HEK293 (cell line): ENCODE results near the gene CXorf58.
"Not testable (repeated sequence)": the region's sequence is repeated elsewhere in the genome, so short reads cannot be mapped to it uniquely, and the experiment has no call there.

Experiments used
- CTCF ChIA-PET: fragments of 350-600 bp; formaldehyde crosslinking; extraction: SDS; loops from one replicate; lab custom pipeline; 2021; ENCODE audit warnings: antibody characterized with exemption; lab: Yijun Ruan, JAX
- POLR2A ChIA-PET: fragments of 300-600 bp; formaldehyde crosslinking; extraction: SDS; loops from one replicate; lab custom pipeline; 2020; ENCODE audit warnings: antibody characterized with exemption, inconsistent platforms; lab: Yijun Ruan, JAX
- H3K27ac ChIP-seq: fragments of 200-500 bp; sonication (Bioruptor generic); 2 replicates; pipeline ENCODE4 v1.5.1; 2014; ENCODE audit warnings: low read depth, low read length, control low read depth, inconsistent platforms; ENCODE audit errors: extremely low read depth
- H3K36me3 ChIP-seq, 2 experiments: fragments of 200-500 bp in 1 of 2; sonication (Bioruptor generic) in 1 of 2; 1 replicate in 1 of 2; 2 replicates in 1 of 2; pipeline ENCODE4 v1.5.1; 2014 to 2017; ENCODE audit warnings: inconsistent platforms in 2 of 2, low read length in 2 of 2; ENCODE audit not compliant: control insufficient read depth in 2 of 2, insufficient read depth in 1 of 2
- H3K4me1 ChIP-seq: fragments of 200-500 bp; sonication (Bioruptor generic); 2 replicates; pipeline ENCODE4 v1.5.1; 2014; ENCODE audit warnings: mild to moderate bottlenecking, low read length, inconsistent platforms; ENCODE audit not compliant: control insufficient read depth, insufficient read depth
- H3K4me3 ChIP-seq: 2 replicates; pipeline ENCODE4 v1.5.1; 2011; ENCODE audit warnings: low read depth, mild to moderate bottlenecking, control low read depth, low read length, moderate library complexity
- H3K9me3 ChIP-seq: fragments of 200-500 bp; sonication (Bioruptor generic); 2 replicates; pipeline ENCODE4 v1.5.1; 2014; ENCODE audit warnings: low read depth, low read length, inconsistent platforms; ENCODE audit not compliant: control insufficient read depth, insufficient read depth
- GLI4 ChIP-seq: fragments of 450-650 bp; formaldehyde crosslinking; IDR thresholded peaks from 2 replicates; pipeline ENCODE4 v1.5.1; 2016; ENCODE audit warnings: missing biosample characterization, missing genetic modification characterization
- GLIS1 ChIP-seq: fragments of 450-650 bp; formaldehyde crosslinking; IDR thresholded peaks from 2 replicates; pipeline ENCODE4 v1.5.1; 2016; ENCODE audit warnings: missing biosample characterization, missing genetic modification characterization
- KLF16 ChIP-seq: fragments of 450-650 bp; formaldehyde crosslinking; IDR thresholded peaks from 2 replicates; pipeline ENCODE4 v1.5.1; 2017; ENCODE audit warnings: missing biosample characterization, missing genetic modification characterization
- PRDM1 ChIP-seq: fragments of 450-650 bp; formaldehyde crosslinking; IDR thresholded peaks from 2 replicates; pipeline ENCODE4; 2016; ENCODE audit warnings: missing biosample characterization, missing genetic modification characterization
- ZNF214 ChIP-seq: fragments of 450-650 bp; formaldehyde crosslinking; IDR thresholded peaks from 2 replicates; pipeline ENCODE4 v1.5.1; 2017; ENCODE audit warnings: missing biosample characterization, mild to moderate bottlenecking, missing genetic modification characterization, borderline replicate concordance
- ZNF23 ChIP-seq: fragments of 450-650 bp; formaldehyde crosslinking; IDR thresholded peaks from 2 replicates; pipeline ENCODE4 v1.5.1; 2016; ENCODE audit warnings: missing biosample characterization, missing genetic modification characterization, borderline replicate concordance
- TF ChIP-seq, protein P1 (sequence below): fragments of 450-650 bp; formaldehyde crosslinking; IDR thresholded peaks from 2 replicates; pipeline ENCODE4 v1.5.1; 2016; ENCODE audit warnings: missing biosample characterization, missing genetic modification characterization
- TF ChIP-seq, protein P2 (sequence below): fragments of 450-650 bp; formaldehyde crosslinking; IDR thresholded peaks from 2 replicates; pipeline ENCODE4 v1.5.1; 2017; ENCODE audit warnings: missing biosample characterization, missing genetic modification characterization
- TF ChIP-seq, protein P3 (sequence below): fragments of 450-650 bp; formaldehyde crosslinking; IDR thresholded peaks from 2 replicates; pipeline ENCODE4 v1.5.1; 2016; ENCODE audit warnings: missing biosample characterization, missing genetic modification characterization
- TF ChIP-seq, protein P4 (sequence below): fragments of 450-650 bp; formaldehyde crosslinking; IDR thresholded peaks from 2 replicates; pipeline ENCODE4 v1.5.1; 2017; ENCODE audit warnings: missing biosample characterization, missing genetic modification characterization

The CXorf58 gene

DNA sequence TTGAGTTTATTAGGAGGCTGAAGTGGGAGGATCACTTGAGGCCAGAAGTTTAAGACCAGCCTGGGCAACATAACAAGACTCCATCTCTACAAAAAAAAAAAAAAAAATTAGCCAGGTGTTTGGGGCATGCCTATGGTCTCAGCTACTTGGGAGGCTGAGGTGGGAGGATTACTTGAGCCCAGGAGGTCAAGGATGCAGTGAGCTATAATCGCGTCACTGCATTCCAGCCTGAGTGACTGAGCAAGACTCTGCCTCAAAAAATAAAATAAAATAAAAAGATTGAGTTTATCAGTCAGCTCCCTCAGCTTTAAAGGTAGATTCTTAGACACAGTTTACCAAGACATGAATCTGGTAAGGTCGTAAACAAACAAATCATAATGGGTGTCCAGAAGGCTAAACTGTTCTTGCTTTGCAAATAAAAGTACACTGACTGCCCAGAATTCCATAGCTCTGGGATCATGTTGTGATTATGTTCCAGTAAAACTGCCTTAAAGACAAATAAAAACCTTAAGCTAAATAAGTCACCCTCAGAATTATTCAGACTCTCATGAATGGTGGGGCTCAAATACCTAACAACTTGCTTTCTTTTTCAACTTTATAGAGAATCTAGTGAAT lies 18.8 kb upstream of the CXorf58 start:
- Histone ChIP-seq H3K27ac (no peak overlapping the region), H3K9me3 (no peaks in the 10 kb centered on the region), H3K36me3 (peaks cover 0 to 7% of the 10 kb centered on the region in 2 experiments; a peak in 1 of 3 replicates), H3K4me3 (no peak overlapping the region), H3K4me1 (peaks cover 10% of the 10 kb centered on the region)
- ChIA-PET CTCF (interaction anchor here (0.5 to 3.8 kb wide), 8 partner anchors 10 to 1984 kb away, joined by 3 to 20 read pairs (median 3); no protein-coding TSS in a partner anchor), POLR2A (interaction anchor here (0.6 to 1.2 kb wide), 4 partner anchors 9 to 1117 kb away, joined by 3 to 7 read pairs (median 4); partner anchors contain the start of gene SAT1)
- TF ChIP-seq, protein P1, sequence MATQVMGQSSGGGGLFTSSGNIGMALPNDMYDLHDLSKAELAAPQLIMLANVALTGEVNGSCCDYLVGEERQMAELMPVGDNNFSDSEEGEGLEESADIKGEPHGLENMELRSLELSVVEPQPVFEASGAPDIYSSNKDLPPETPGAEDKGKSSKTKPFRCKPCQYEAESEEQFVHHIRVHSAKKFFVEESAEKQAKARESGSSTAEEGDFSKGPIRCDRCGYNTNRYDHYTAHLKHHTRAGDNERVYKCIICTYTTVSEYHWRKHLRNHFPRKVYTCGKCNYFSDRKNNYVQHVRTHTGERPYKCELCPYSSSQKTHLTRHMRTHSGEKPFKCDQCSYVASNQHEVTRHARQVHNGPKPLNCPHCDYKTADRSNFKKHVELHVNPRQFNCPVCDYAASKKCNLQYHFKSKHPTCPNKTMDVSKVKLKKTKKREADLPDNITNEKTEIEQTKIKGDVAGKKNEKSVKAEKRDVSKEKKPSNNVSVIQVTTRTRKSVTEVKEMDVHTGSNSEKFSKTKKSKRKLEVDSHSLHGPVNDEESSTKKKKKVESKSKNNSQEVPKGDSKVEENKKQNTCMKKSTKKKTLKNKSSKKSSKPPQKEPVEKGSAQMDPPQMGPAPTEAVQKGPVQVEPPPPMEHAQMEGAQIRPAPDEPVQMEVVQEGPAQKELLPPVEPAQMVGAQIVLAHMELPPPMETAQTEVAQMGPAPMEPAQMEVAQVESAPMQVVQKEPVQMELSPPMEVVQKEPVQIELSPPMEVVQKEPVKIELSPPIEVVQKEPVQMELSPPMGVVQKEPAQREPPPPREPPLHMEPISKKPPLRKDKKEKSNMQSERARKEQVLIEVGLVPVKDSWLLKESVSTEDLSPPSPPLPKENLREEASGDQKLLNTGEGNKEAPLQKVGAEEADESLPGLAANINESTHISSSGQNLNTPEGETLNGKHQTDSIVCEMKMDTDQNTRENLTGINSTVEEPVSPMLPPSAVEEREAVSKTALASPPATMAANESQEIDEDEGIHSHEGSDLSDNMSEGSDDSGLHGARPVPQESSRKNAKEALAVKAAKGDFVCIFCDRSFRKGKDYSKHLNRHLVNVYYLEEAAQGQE (tag by site-specific recombination): no peak
- TF ChIP-seq ZNF23 (tag by site-specific recombination): no peak
- TF ChIP-seq, protein P2, sequence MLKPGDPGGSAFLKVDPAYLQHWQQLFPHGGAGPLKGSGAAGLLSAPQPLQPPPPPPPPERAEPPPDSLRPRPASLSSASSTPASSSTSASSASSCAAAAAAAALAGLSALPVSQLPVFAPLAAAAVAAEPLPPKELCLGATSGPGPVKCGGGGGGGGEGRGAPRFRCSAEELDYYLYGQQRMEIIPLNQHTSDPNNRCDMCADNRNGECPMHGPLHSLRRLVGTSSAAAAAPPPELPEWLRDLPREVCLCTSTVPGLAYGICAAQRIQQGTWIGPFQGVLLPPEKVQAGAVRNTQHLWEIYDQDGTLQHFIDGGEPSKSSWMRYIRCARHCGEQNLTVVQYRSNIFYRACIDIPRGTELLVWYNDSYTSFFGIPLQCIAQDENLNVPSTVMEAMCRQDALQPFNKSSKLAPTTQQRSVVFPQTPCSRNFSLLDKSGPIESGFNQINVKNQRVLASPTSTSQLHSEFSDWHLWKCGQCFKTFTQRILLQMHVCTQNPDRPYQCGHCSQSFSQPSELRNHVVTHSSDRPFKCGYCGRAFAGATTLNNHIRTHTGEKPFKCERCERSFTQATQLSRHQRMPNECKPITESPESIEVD: peak; percentile 85
- TF ChIP-seq GLIS1 (tag by site-specific recombination): peak; percentile 73
- TF ChIP-seq KLF16 (tag by site-specific recombination): no peak
- no peak for TF ChIP-seq GLI4

DNA sequence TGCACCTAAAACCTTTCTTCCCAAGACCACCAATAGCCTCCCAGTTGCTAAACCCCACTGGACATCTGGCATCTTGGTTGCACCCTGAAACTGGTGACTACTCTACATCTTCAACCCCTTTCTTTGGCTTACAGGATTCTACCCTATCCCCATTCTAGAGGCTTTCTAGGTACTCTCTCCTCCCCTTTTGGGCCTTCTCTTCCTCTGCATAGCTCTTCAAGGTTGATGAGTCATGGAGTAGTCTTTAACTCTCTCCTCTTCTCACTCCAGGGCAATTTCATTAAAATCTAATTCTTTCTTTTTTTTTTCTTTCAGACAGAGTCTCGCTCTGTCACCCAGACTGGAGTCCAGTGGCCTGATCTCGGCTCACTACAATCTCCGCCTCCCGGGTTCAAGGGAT lies 16.9 kb upstream of the CXorf58 start:
- TF ChIP-seq PRDM1 (peak; percentile 67), ZNF214 (tag by site-specific recombination) (no peak)
- no peaks in the 10 kb centered on the region for H3K9me3 ChIP-seq
- no peaks in the 10 kb centered on the region for H3K4me1 ChIP-seq
- no peak overlapping the region for H3K27ac ChIP-seq
- H3K36me3 ChIP-seq: peaks cover 0 to 7% of the 10 kb centered on the region in 2 experiments; a peak in 1 of 3 replicates
- ChIA-PET CTCF (interaction anchor here (0.6 to 3.8 kb wide), 3 partner anchors 11 to 1755 kb away, joined by 4 to 20 read pairs (median 5); no protein-coding TSS in a partner anchor), POLR2A (no interaction called here)
- no peak overlapping the region for H3K4me3 ChIP-seq

DNA sequence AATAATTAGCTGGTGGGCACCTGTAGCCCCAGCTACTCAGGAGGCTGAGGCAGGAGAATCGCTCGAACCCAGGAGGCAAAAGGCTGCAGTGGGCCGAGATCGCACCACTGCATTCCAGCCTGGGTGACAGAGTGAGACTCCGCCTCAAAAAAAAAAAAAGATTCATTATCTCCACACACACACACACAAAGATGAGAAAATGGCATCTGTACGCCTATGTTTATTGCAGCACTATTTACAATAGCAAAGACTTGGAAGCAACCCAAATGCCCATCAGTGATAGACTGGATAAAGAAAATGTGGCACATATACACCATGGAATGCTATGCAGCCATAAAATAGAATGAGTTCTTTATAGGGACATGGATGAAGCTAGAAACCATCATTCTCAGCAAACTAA lies 12.8 kb upstream of the CXorf58 start:
- H3K36me3 ChIP-seq, H3K9me3 ChIP-seq, H3K4me3 ChIP-seq, H3K27ac ChIP-seq, H3K4me1 ChIP-seq: not testable (repeated sequence)
- POLR2A ChIA-PET: interaction anchor here (0.6 kb wide), 1 partner anchor 105 kb away, joined by 3 read pairs; no protein-coding TSS in a partner anchor
- TF ChIP-seq, protein P3, sequence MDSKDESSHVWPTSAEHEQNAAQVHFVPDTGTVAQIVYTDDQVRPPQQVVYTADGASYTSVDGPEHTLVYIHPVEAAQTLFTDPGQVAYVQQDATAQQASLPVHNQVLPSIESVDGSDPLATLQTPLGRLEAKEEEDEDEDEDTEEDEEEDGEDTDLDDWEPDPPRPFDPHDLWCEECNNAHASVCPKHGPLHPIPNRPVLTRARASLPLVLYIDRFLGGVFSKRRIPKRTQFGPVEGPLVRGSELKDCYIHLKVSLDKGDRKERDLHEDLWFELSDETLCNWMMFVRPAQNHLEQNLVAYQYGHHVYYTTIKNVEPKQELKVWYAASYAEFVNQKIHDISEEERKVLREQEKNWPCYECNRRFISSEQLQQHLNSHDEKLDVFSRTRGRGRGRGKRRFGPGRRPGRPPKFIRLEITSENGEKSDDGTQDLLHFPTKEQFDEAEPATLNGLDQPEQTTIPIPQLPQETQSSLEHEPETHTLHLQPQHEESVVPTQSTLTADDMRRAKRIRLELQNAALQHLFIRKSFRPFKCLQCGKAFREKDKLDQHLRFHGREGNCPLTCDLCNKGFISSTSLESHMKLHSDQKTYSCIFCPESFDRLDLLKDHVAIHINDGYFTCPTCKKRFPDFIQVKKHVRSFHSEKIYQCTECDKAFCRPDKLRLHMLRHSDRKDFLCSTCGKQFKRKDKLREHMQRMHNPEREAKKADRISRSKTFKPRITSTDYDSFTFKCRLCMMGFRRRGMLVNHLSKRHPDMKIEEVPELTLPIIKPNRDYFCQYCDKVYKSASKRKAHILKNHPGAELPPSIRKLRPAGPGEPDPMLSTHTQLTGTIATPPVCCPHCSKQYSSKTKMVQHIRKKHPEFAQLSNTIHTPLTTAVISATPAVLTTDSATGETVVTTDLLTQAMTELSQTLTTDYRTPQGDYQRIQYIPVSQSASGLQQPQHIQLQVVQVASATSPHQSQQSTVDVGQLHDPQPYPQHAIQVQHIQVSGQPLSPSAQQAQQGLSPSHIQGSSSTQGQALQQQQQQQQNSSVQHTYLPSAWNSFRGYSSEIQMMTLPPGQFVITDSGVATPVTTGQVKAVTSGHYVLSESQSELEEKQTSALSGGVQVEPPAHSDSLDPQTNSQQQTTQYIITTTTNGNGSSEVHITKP (tag by site-specific recombination): 0 out of 2 replicates have a peak, but pooled peaks have one; percentile 19
- TF ChIP-seq, protein P4, sequence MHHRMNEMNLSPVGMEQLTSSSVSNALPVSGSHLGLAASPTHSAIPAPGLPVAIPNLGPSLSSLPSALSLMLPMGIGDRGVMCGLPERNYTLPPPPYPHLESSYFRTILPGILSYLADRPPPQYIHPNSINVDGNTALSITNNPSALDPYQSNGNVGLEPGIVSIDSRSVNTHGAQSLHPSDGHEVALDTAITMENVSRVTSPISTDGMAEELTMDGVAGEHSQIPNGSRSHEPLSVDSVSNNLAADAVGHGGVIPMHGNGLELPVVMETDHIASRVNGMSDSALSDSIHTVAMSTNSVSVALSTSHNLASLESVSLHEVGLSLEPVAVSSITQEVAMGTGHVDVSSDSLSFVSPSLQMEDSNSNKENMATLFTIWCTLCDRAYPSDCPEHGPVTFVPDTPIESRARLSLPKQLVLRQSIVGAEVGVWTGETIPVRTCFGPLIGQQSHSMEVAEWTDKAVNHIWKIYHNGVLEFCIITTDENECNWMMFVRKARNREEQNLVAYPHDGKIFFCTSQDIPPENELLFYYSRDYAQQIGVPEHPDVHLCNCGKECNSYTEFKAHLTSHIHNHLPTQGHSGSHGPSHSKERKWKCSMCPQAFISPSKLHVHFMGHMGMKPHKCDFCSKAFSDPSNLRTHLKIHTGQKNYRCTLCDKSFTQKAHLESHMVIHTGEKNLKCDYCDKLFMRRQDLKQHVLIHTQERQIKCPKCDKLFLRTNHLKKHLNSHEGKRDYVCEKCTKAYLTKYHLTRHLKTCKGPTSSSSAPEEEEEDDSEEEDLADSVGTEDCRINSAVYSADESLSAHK (tag by site-specific recombination): peak; percentile 65
- CTCF ChIA-PET: interaction anchor here (0.6 kb wide), 1 partner anchor 257 kb away, joined by 3 read pairs; no protein-coding TSS in a partner anchor

DNA sequence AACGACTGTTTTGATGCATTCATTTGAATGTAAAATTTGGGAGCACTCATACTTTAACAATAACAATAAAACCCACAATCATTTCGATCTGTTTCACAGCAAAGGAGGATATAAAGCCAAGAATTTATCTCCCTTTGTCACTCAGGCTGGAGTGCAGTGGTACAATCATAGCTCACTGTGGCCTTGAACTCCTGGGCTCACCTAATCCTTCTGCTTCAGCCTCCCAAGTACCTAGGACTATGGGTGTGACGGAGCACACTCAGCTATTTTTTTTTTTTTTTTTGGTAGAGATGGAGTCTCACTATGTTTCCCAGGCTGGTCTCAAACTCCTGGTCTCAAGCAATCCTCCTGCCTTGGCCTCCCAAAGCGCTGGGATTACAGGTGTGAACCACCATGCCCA lies 11.3 kb upstream of the CXorf58 start:
- ChIA-PET CTCF (interaction anchor here (0.6 to 2.2 kb wide), 4 partner anchors 126 to 200 kb away, joined by 3 to 5 read pairs (median 4); no protein-coding TSS in a partner anchor), POLR2A (interaction anchor here (3.2 kb wide), 1 partner anchor 113 kb away, joined by 27 read pairs; the partner anchor contains the start of gene SAT1)
- H3K9me3 ChIP-seq, H3K4me1 ChIP-seq, H3K4me3 ChIP-seq, H3K36me3 ChIP-seq, H3K27ac ChIP-seq: not testable (repeated sequence)
